ENCODE data around the gene FASN. TPM values are rescaled to one million over a fixed set of nuclear protein-coding genes. Genes with fewer than 3 reads are reported as not detected.

FASN gene
- total RNA-seq, 1 experiment from 2014 or later: 372 TPM

- CTCF ChIA-PET: no interaction called here
These were observed 14.3 kb upstream of the FASN start for GRCh38 chr17:82112181-82112913.

GRCh38 chr17:82110298-82110697, 12.3 kb upstream of the FASN start:
- peak; percentile 43 for DNase-seq
- CTCF ChIA-PET: no interaction called here
- peaks cover 33% of the 10 kb centered on the region for H3K36me3 Mint-ChIP-seq (ENCODE audit: insufficient read depth, unreplicated experiment)
- H3K27me3 Mint-ChIP-seq (ENCODE audit: unreplicated experiment): no peaks in the 10 kb centered on the region
- H3K27ac Mint-ChIP-seq (ENCODE audit: unreplicated experiment): no peak overlapping the region
- H3K4me3 Mint-ChIP-seq (ENCODE audit: low read depth, unreplicated experiment): no peak overlapping the region
- no peaks in the 10 kb centered on the region for H3K9me3 Mint-ChIP-seq (ENCODE audit: low read depth, unreplicated experiment)
- H3K4me1 Mint-ChIP-seq (ENCODE audit: low read depth, unreplicated experiment): peaks cover 23% of the 10 kb centered on the region
- intact Hi-C loops (cut with micrococcal nuclease; ENCODE audit: unreplicated experiment): no loop called here
- BruUV-seq (replicated peaks): no TSS peak
- TF ChIP-seq CTCF (IDR thresholded peaks at IDR 0.05; ENCODE audit: unreplicated experiment): no peak

More at GRCh38 chr17:82112181-82112913, 14.3 kb upstream of the FASN start:
- no peak for DNase-seq
- TF ChIP-seq CTCF (IDR thresholded peaks at IDR 0.05; ENCODE audit: unreplicated experiment): no peak
- Mint-ChIP-seq H3K27ac (ENCODE audit: unreplicated experiment) (no peak overlapping the region), H3K36me3 (ENCODE audit: insufficient read depth, unreplicated experiment) (peaks cover 13% of the 10 kb centered on the region), H3K4me3 (ENCODE audit: low read depth, unreplicated experiment) (no peak overlapping the region), H3K9me3 (ENCODE audit: low read depth, unreplicated experiment) (no peaks in the 10 kb centered on the region), H3K27me3 (ENCODE audit: unreplicated experiment) (no peaks in the 10 kb centered on the region), H3K4me1 (ENCODE audit: low read depth, unreplicated experiment) (peaks cover 7% of the 10 kb centered on the region)
- BruUV-seq (replicated peaks): no TSS peak
- intact Hi-C loops (cut with micrococcal nuclease; ENCODE audit: unreplicated experiment): no loop called here

- Mint-ChIP-seq H3K36me3 (ENCODE audit: insufficient read depth, unreplicated experiment) (peaks cover 37% of the 10 kb centered on the region), H3K27ac (ENCODE audit: unreplicated experiment) (no peak overlapping the region), H3K27me3 (ENCODE audit: unreplicated experiment) (no peaks in the 10 kb centered on the region), H3K4me1 (ENCODE audit: low read depth, unreplicated experiment) (peaks cover 34% of the 10 kb centered on the region), H3K9me3 (ENCODE audit: low read depth, unreplicated experiment) (no peaks in the 10 kb centered on the region), H3K4me3 (ENCODE audit: low read depth, unreplicated experiment) (no peak overlapping the region)
- BruUV-seq (replicated peaks): no TSS peak
- intact Hi-C loops (cut with micrococcal nuclease; ENCODE audit: unreplicated experiment): loop anchor here (5.0 kb wide), 1 partner anchor 43 kb away; no protein-coding TSS in a partner anchor
- TF ChIP-seq CTCF (IDR thresholded peaks at IDR 0.05; ENCODE audit: unreplicated experiment): no peak
- DNase-seq: no peak
- CTCF ChIA-PET: no interaction called here
These were observed 11.0 kb upstream of the FASN start for GRCh38 chr17:82108961-82109475.

- H3K27me3 Mint-ChIP-seq (ENCODE audit: unreplicated experiment): no peaks in the 10 kb centered on the region
- intact Hi-C loops (cut with micrococcal nuclease; ENCODE audit: unreplicated experiment): loop anchor here (5.0 kb wide), 1 partner anchor 44 kb away; no protein-coding TSS in a partner anchor
- TF ChIP-seq CTCF (IDR thresholded peaks at IDR 0.05; ENCODE audit: unreplicated experiment): no peak
- no peak overlapping the region for H3K4me3 Mint-ChIP-seq (ENCODE audit: low read depth, unreplicated experiment)
- CTCF ChIA-PET: no interaction called here
- no peaks in the 10 kb centered on the region for H3K9me3 Mint-ChIP-seq (ENCODE audit: low read depth, unreplicated experiment)
- peaks cover 38% of the 10 kb centered on the region for H3K4me1 Mint-ChIP-seq (ENCODE audit: low read depth, unreplicated experiment)
- no peak overlapping the region for H3K27ac Mint-ChIP-seq (ENCODE audit: unreplicated experiment)
- no peak for DNase-seq
- H3K36me3 Mint-ChIP-seq (ENCODE audit: insufficient read depth, unreplicated experiment): peaks cover 42% of the 10 kb centered on the region
- BruUV-seq (replicated peaks): no TSS peak
These were observed 10.5 kb upstream of the FASN start for GRCh38 chr17:82108496-82108945.
